ENCODE data around the gene GPC5.

The GPC5 gene

DNA sequence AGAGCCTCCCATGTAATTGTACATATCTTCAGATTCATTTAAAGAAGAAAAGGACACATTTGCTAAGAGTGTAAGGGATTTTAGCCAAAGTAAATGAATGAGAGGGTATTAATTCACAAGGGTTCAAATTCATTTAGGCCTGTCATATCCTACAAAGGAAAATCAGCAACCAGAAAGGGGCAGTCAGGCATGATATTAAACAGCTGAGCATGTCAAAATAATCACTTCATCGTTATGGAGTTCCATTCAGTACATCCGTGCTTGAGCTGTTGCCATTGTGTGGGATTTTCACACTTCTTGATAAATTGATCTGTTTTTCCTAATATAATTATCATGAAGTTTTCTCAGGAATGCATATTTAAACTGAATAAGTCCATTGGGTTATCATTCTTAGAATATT lies 567.1 kb downstream of the GPC5 start:
- DNase-seq (ENCODE audit: low read depth in 2 of 2): no peak

DNA sequence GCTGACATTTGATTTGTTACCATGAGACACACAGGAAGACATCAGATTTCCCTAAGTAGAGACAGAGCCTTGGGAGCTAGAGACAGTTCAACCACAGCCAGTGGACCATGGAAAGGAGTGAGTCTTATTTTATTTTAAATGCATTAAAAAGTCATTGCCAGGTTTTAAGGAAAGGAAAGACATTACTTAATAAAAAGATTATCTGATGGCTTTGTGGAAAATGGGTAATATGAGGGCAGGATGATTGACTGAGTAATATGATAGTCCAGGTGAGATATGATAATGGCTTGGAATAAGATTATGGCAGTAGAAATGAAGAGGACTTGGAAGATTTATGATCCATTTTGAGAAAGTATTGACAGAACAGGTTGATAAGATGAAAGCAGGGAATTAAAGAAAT lies 580.1 kb downstream of the GPC5 start:
- no peak for DNase-seq (ENCODE audit: low read depth in 2 of 2)

DNA sequence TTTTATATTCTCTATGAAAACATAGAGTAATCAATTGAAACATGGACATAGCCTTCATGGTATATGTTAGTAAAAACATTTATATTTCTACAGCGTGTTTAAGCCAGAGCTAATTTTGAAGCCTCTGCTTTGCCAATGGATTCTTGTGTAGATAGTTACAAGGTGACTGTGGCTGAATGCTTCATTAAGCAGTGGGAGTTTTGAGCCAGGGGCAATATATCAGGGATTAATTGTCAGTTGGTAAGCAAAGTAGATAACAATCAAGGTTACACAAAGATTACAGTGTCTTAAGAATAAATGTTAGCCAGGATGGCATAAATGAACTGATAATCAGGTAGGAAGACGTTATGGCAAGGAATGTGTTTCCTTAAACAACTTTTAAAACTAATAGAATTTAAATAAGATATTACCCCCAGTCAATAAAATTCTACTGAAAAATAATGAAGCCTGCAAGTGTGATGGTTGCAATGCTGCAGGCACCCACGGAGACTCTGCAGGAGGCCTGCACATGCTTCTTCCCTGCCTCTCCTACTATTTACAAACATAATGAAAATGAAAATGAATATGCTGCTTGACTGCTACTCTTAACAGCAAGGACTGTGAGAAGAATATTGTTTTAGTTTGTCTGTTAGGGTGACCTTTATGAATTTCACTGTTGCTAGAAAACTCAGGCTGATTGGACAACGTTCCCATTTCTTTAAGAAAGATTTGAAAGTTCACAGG lies 588.5 kb downstream of the GPC5 start:
- DNase-seq (ENCODE audit: low read depth in 2 of 2): no peak

DNA sequence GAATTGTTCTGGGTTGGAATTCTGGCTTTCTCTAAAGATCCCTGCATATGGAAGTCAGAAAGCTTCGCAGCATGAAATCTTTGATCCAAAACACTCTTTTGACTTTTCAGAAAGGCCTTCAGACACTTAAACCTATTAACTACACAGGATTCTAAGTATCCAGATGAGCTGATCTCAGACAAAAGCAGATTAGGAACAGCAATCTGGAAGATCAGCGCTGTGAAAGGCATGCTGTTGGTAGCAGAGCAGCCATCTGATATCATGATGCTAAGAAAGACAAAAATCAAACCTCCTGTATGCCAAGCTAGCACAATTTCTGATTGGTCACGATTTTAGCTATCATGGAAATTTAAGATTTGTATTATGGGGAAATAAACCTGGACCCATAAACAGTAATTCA lies 589.9 kb downstream of the GPC5 start:
- DNase-seq (ENCODE audit: low read depth in 2 of 2): no peak

DNA sequence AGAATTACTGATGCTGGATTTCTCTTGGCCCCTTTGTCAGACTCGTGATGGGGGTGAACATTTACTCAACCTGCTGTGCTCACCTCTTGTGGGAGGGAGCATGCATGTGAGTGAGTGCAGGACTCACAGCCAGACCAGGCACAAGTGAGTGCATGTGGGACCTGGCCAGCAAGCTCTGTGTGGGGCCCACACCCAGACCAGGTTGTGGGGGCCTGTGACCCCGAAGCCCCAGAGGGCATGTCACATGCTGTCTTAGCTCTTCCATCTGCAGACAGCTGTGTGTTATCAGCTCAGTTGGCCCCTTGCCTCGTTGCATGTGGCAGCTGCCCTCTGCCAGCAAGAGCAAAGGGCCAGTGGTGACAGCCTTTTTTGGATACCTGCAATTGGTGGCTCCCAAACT lies 614.4 kb downstream of the GPC5 start:
- DNase-seq (ENCODE audit: low read depth in 2 of 2): no peak

DNA sequence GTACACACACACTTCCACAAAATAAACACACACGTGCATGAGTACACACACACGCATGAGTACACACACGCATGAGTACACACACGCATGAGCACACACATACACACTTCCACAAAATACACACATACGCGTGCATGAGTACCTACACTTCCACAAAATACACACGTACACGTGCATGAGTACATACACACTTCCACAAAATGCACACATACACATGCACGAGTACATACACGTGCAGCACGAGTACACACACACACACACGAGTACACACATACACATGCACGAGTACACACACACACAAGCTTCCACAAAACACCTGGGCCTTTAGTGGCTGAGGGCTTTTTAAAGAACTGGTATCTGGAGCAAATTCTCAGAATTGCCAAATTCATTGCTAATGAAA lies 619.3 kb downstream of the GPC5 start:
- DNase-seq (ENCODE audit: low read depth in 2 of 2): no peak

DNA sequence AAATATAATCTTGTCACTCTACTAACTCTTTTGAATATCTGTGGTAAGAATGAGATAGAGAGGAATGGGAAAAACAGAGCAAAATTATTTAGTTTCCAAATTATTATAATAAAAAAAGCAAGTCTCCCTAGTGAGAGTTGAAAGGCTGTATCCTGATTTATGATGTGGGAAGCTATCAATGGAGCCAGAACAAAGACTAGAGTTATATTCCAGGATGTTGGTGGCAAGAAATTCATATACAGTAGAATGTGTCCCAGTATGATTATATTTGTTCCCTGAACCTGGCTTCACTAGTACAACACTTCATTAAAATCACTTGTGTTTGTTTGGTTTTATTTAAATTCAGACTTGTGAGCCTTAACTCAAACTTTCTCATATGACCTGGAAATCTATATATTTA lies 630.3 kb downstream of the GPC5 start:
- DNase-seq (ENCODE audit: low read depth in 2 of 2): no peak

DNA sequence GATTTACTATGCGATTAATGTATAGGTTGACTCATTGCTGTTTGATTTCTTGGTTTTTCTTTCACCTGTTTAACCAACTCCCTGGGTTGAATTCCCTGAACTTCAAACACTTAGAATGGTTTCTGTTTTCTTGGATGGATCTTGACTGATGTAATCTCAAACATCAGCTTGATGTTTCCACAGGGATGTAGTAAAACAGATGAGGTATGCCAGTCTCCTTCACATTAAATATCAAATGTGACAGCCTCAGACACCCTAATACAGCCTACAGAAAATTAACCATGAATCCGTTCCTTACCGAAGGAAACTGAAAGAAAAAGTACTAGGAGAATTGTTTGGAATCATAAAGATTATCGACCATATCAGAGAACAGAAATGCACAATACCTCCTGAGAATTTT lies 631.2 kb downstream of the GPC5 start:
- no peak for DNase-seq (ENCODE audit: low read depth in 2 of 2)

DNA sequence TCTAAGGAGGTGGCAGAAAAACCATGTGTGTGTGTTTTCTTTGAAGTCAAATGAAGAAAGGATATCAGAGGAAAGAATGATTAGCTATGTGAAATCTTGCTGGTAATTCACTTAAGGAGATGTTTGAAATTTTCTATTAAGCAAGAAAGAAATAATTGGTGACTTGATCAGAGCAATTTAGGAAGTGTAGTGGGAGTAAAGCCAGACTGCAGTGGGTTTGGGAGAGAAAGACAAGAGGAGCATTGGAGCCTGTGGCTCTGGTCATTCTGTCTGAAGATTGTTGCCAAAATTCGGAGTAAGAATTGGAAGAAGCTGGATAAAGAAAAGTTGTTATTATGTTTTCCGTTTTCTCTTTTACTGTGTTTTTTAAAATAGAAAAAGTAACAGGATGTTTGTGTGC lies 640.5 kb downstream of the GPC5 start:
- no peak for DNase-seq (ENCODE audit: low read depth in 2 of 2)

DNA sequence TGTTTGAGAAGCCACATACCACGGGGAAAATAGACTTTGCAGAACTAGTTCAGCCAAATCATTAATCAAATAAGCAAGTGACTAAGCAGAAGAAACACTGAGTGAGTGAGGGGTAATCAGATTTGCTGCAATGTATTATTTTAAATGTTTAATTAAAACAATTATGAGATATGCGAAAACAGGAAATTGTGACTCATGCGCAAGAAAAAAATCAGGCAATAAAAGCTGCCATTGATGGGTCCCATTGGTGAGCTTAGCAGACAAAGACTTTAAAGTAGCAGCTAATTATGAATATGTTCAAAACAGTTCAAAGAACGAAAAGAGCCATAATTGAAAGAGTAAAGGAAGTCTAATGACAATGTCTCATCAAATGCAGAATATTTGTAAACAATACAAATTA lies 644.1 kb downstream of the GPC5 start:
- DNase-seq (ENCODE audit: low read depth in 2 of 2): no peak

DNA sequence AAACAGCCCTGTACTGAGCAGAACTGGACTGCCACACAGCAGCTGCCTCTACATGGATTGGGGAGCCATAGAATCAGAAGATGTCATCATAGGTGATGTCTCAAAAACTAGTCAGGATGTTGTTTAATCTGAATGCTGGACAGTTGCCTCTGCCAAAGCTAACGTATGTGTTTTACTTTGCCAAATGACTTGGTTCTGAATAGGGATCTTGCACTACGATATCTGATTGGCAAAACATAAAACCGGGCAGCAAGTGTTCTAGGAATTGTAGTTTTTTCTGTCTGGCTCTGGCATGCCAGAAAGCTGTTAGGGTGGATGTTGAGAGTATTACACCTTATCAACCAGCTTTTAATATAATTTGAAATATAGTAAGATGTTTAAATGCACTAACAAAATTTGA lies 645.9 kb downstream of the GPC5 start:
- DNase-seq (ENCODE audit: low read depth in 2 of 2): no peak

DNA sequence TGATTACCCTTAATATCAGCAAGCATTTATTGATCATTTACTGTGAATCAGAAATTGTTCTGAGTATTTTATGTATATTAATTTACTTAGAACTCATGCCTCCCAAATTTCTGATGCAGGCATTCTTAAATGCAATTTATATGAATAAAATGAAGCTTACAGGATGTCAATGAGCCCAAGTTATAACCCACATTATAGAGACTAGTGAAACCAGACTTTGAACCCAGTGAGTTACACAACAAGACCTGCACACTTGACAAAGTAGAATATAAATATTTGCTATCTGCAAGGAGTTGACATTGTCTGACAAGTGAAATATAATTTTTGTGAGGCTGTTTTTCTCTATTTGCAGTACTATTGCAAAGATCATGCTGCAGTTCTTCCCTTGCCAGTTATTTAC lies 656.0 kb downstream of the GPC5 start:
- DNase-seq (ENCODE audit: low read depth in 2 of 2): no peak

DNA sequence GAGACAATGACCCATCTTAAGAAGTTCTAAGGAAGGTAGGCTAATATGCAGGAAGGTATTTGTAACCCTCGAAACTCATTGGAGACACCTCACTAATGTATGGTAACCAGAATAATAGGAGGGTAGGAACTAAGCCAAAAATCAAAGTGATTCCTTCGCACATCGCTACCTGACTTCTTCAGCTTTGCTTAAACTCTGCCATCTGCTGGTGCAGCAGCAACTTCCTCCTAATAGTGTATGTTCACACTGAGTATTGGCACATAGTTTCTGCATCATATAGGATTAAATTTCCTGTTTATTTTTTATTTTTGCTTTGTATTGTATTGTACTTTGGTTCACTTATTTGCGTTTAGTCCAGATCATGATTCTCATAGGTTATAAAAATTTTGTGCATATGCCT lies 676.2 kb downstream of the GPC5 start:
- DNase-seq (ENCODE audit: low read depth in 2 of 2): no peak

DNA sequence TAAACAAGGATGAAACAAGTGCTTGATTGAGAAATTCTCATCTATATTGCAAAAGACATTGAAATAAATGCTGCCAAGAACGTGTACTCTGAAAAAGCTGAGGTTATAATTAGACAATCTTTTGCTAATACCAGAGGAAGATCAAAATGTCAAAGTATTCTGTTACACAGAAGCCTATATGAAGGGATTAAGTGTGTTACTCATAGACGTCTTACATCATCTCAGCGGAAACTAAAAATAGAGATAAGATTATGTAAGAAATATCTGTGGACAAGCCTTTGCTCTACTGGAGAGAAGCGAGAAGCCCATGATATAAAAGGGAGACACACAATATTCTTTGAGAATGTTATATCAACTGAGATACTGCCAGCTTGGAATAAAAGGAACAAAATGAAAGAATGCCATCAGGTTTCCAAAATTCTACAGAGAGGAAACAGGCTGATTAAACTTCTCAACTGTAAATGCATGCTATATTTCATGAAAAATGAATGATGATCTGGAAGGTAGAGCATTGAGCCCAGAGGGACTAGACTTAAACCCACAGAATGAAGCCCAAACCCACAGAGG lies 699.0 kb downstream of the GPC5 start:
- DNase-seq (ENCODE audit: low read depth in 2 of 2): no peak

DNA sequence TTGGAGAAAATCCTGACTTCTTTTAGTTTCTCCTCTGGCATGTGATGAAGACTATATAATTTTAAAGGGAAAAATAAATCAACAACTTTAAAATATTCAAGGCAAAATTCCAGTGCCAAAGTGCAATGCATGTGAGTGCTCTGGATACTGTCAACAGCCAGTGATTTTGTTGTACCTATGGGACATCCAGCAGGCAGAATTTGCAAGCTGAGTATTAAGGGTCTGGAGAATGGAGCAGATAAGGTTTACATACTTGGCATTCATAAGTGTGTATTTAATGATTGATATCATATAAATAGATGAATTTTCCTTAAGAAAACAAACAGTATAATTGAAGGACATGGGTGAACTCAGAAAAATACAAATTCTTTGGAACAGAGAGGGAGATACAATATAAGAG lies 703.4 kb downstream of the GPC5 start:
- DNase-seq (ENCODE audit: low read depth in 2 of 2): no peak

DNA sequence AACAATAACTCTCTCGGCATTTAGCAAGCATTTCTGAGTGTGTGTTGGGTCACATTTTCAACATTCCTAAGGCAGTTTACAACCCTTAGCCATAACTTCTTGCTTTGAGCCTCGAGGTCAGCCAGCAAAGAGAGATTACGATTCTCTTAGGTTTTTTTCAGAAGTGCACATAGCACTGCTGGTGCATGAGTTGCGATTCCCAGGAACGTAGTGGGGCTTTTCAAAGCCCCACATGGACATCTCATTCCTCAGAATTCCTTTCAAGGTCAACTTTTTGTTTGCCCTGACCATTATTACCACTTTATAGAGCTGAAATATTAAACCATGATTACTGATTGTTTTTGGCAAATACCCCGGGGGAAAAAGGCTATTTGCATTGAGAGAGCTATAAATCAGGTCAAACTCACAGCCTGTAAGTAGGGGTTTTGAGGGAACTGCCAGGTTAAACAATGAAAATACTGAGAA lies 705.3 kb downstream of the GPC5 start:
- no peak for DNase-seq (ENCODE audit: low read depth in 2 of 2)

DNA sequence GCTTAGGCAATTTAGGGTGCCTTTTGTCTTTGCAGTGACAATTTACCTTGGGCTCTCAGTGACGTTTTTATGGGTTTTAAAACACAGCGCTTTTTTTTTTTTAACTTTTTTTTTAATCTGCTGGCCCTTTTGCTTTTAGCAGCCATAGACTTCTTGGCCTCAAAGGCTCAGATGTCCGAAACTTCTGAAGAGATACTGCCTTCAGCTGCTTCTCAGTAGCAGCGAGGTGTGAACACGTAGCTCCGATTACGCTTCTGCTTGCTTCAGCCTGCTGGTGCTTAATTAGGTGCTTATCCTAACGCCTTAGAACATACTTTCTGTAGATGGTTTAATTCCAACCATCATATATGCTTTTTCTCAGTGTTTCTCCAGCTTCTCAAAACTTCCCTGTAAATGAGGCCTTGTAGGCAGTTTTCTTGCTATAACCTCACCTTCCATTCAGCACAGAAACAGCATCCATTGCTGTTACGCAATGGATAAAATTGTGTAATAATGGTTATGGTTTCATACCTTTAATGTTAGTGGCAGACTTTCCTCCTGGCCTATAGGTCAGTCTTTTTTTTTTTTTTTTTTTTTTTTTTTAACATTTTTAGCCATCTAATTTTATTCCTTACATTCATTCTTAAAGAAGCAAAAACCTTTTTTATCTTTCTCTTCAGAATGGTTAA lies 723.9 kb downstream of the GPC5 start:
- DNase-seq (ENCODE audit: low read depth in 2 of 2): no peak

DNA sequence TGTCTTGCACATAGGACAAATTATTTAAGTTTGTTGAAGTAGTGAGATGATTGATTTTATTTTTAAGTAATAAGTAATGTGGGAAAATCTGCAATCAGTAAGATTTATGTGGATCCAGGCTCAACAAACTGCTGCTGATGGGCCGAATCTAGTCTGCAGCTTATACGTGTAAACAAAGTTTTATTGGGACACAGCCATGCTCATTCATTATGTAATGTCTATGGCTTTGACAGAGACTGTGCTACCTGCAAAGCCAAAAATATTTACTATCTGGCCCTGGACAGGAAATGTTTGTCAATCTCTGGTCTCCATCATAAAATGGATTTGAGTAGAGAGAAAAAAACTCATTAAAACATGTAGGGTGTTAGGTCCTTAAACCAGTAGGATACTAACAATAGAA lies 728.0 kb downstream of the GPC5 start:
- no peak for DNase-seq (ENCODE audit: low read depth in 2 of 2)

DNA sequence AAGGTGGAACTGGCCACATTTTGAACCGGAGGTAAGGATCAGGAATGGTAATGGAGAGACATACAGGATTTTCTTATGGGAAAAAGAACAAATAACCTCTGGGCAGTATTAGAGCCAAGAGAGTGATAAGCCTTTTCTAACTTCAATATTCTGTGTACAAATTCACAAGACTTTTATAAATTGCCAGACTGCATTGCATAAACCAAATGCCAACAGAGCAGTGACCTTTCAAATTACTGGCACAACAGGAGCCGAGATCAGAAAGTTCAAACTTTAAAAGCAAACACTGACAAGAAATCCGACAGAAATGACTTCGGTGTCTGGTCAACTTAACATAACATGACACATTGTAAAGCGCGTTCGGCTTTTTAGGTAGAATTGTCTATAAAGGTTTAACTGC lies 737.1 kb downstream of the GPC5 start:
- no peak for DNase-seq (ENCODE audit: low read depth in 2 of 2)

DNA sequence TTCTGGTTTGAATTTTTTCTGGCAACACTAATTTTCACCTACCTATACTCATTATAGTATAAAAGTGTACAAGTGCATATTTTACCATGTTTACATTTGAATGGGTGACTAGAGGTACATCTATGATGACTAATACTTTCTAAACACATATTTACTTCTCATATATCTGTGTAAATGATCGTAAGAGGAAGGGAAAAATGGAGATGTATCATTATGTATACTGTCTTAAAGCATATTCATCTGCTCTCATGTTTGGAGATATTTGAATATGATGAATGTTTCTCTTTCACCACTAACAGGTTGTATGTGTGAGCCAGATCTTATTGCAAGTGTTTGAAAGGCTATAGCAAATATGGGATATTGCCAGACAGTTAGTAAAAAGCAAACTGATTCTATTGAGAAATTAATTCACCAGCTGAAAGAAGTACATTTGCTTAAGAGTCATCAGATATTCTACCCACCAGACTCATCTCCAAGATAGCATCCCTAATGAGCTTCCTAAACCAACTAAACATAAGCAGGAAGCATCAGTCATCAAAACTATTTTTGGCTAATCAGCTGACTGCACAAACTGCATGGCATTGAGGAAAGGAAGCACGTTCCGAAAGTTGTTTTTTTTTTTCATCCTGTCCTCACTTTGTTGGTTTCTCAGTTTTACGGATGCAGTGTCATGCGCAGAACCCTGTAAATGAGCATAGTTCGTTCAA lies 738.2 kb downstream of the GPC5 start:
- no peak for DNase-seq (ENCODE audit: low read depth in 2 of 2)

DNA sequence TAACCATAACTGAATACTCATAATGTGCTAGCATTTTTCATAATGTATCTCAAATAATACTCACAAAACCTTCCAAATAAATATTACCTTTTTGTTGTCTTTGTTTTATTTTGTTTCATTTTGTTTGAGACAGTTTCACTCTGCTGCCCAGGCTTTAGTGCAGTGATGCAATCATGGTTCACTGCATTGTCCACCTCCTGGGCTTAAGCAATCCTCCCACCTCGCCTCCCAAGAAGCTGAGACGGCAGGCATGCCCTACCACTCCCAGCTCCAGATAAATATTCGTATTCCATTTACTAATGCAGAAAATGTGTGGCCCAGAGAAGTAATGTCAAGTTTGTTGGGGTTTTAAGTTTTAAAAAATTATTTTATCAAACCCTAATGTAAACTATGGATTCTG lies 739.1 kb downstream of the GPC5 start:
- no peak for DNase-seq (ENCODE audit: low read depth in 2 of 2)

DNA sequence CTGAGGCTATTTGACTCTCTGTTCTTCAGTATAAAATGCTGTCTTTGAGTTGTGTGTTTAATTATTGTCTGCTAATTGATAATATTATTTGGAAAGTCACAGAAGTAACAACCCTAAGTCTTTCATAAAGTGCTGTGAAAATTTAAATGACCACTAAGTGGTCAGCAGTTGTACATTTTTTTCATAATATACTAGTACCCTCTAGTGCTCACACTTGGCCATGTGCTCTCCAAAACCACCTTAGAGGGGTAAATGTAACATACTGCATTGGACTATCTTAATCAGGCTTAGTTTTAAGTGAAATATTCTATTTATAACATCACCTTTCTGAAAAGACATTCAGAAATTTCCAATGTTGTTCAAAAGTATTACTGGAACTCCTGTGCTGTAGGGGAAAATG lies 745.3 kb downstream of the GPC5 start:
- no peak for DNase-seq (ENCODE audit: low read depth in 2 of 2)

DNA sequence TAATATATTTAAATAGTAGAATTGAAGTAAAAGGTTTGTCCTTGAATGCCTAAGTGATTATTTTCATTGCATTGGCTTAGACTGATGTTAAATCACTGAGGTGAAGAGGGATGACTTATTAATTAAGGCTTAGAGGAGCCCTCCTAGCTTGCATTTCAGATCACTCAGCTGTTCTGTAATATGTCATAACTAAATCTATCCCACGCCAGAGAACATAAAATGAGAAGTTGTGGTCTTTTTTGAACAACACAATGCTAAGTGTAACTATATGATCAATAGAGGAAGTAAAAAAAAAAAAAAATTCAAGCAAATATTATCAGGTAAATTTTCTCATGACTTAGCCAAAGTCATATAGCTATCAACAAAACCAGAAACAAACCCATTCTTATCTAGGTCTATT lies 752.2 kb downstream of the GPC5 start:
- DNase-seq (ENCODE audit: low read depth in 2 of 2): no peak
